HUES48 (cell line): ENCODE data around the gene C2orf92.
A peak's percentile ranks its signal among the peaks of the same experiment; 100 is the strongest.
"Not testable (repeated sequence)": the region's sequence is repeated elsewhere in the genome, so short reads cannot be mapped to it uniquely, and the experiment has no call there.

Experiments
- H3K27ac ChIP-seq: one replicate; pipeline ENCODE4 v1.7.0; 2013; ENCODE audit warnings: low read depth, low read length, inconsistent platforms
- H3K27me3 ChIP-seq: 2 replicates; pipeline ENCODE4 v1.6.1; 2013; ENCODE audit warnings: mild to moderate bottlenecking, low read length; ENCODE audit not compliant: control insufficient read depth, insufficient read depth
- H3K36me3 ChIP-seq: 2 replicates; pipeline ENCODE4 v1.6.1; 2013; ENCODE audit warnings: low read length; ENCODE audit not compliant: control insufficient read depth, insufficient read depth
- H3K4me1 ChIP-seq: 2 replicates; pipeline ENCODE4 v1.6.1; 2013; ENCODE audit warnings: mild to moderate bottlenecking, low read length; ENCODE audit not compliant: control insufficient read depth, insufficient read depth
- H3K4me3 ChIP-seq: 2 replicates; pipeline ENCODE4 v1.5.1; 2013; ENCODE audit warnings: mild to moderate bottlenecking, low read depth, low read length
- H3K9ac ChIP-seq: 2 replicates; pipeline ENCODE4 v1.6.1; 2013; ENCODE audit warnings: mild to moderate bottlenecking, low read depth, low read length, moderate library complexity
- H3K9me3 ChIP-seq: 2 replicates; pipeline ENCODE4 v1.6.1; 2013; ENCODE audit warnings: low read length; ENCODE audit not compliant: control insufficient read depth, insufficient read depth

The C2orf92 gene

DNA sequence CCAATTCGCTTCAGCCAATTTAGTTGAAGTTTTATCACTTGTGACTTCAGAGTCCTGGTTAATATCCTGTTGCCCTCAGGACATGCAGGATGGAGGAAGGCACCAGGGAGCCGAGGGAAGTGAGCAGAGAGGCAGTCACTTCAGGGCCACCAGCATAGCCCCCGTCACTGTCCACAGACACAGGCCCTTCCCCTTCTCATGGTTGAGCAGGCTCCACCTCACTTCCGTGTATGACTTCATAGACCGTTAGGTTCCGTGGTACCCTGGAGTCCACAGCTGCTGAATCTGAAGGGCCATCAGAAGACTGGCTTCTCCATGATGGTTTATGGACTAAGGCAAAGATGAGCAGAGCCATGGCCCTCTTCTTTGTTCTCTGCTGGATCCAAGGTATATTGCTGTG is at the start of gene C2orf92:
TSS of gene C2orf92 (plus strand) at position 266 of the 400 bp plus-strand sequence. CDS start at position 342, 76 bp downstream.
- H3K27ac ChIP-seq = no peak within 1 kb of the TSS
- H3K9me3 ChIP-seq = no peaks in the 10 kb centered on the region
- no peak within 1 kb of the TSS for H3K4me3 ChIP-seq
- H3K36me3 ChIP-seq = no peaks in the 10 kb centered on the region
- H3K9ac ChIP-seq = no peak within 1 kb of the TSS
- H3K4me1 ChIP-seq = 0 out of 2 replicates have a peak, but pooled peaks cover 6% of the 10 kb centered on the region
- H3K27me3 ChIP-seq = no peaks in the 10 kb centered on the region

DNA sequence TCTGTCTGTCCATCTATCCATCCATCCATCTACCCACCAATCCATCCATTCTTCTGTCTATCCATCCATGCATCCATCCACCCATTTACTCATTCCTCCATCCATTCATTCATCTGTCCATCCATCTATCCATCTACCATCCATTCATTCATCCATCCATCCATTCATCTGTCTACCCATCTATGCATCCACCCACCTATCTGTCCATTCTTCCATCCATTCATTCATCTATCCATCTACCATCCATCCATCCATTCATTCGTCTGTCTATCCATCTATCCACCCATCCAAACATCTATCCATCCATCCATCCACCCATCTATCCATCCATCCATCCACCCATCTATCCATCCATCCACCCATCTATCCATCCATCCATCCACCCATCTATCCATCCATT is 49.0 kb upstream of the C2orf92 start:
- not testable (repeated sequence) for H3K4me1 ChIP-seq, H3K9ac ChIP-seq, H3K9me3 ChIP-seq, H3K36me3 ChIP-seq, H3K4me3 ChIP-seq, H3K27ac ChIP-seq, H3K27me3 ChIP-seq

DNA sequence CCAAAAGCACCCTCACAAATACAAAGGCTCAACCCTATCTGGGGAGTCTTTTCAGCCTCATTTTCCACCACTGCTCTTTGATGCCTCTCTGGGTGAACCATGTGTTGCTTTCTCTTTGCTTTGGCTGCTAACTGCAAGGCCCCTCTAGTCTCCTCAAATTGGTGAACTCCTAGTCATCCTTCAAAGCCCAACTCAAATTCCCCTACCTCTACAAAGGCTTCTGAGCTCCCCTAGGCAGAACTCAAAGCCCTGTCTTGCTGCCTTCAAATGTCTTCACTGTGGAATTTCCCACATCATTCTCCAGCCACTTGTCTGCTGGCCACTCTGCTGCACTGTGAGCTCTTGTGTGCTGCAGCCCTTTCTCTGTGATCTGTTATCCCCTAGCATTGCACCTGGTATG is 46.5 kb upstream of the C2orf92 start:
- H3K27me3 ChIP-seq, H3K4me3 ChIP-seq, H3K9me3 ChIP-seq, H3K9ac ChIP-seq, H3K27ac ChIP-seq, H3K36me3 ChIP-seq, H3K4me1 ChIP-seq: not testable (repeated sequence)

DNA sequence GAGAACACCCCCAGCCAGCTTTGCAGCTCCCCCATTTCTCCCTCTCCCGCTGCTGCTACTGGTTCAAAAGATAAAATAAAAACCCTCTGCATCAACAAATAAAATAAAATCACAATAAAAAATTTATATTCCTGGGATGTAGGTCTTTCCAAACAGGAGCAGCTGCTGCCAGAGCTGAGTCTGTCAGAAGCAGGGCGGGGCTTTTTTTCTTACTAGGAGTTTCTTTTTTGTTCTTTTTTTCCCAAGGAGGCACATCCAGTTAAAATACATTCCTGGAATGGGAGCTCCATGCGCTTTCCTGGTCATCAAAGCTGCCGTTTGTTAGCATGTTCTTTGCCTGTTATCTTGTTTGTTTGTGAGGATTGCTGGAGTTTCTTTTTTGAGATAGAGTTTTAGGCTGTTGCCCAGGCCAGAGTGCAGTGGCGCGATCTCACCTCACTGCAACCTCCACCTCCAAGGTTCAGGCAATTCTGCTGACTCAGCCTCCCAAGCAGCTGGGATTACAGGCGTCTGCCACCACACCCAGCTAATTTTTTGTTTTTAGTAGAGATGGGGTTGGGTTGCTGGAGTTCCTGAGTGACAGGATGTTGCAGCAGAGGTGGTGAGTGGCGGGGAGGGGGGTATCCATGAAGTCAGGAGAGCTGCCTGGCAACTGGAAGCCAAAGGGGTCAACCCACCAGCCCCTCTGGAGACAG is 44.0 kb upstream of the C2orf92 start:
- not testable (repeated sequence) for H3K9ac ChIP-seq, H3K9me3 ChIP-seq, H3K4me3 ChIP-seq, H3K27me3 ChIP-seq, H3K36me3 ChIP-seq, H3K4me1 ChIP-seq, H3K27ac ChIP-seq

DNA sequence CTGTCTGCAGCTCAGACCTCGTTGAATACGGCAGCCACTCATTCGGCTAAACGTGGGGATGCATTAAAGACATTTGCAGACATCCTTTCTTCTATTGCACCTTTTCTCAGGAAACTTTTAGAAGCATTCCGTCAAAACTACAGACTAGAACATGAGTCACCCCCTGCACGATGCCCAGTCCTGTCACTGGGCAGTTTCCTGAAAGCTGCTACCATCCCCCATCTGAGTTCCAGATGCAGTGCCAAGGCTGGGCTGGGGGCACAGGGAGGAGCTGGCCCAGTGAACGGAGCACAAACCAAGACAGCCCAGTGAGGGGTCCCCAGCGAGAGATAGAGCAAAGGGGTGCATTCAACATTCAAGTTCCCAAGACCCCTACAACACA is 43.5 kb upstream of the C2orf92 start:
- not testable (repeated sequence) for H3K4me1 ChIP-seq, H3K9ac ChIP-seq, H3K9me3 ChIP-seq, H3K36me3 ChIP-seq, H3K27ac ChIP-seq, H3K4me3 ChIP-seq, H3K27me3 ChIP-seq

DNA sequence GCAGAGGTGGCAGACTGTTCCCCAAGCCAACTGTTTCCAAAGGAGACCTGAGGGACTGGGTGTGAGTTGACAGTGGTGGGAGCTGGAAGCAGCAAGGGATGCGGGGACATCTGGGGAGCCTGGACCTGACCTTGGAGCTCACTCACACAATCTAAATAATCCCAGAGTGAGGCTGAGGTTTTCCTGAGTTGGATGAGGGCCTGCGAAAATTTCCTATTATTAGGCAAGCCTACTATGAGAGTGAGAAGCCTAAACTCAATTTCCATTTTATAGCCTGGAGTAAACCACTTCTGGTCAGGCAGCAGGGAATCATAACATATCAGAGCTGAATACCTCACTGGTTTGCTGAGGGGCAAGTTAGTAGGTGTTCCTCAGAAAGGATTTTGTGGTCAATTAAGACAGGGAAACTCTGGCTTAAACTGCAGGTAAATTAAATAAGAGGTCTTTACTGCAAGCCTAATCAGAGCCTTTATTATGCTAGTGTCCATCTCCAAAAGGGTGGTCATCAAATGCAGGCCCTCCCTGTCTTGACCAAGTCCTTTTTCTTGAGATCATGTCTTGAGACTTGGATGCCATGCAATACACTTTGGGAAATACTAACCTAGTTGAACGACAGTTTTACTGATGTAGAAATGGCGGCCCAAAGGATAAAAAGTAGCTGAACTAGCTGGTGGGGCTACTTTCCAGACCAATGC is 25.3 kb upstream of the C2orf92 start:
- Histone ChIP-seq H3K9me3 (no peaks in the 10 kb centered on the region), H3K4me3 (no peak overlapping the region), H3K27ac (no peak overlapping the region), H3K36me3 (peaks cover 24% of the 10 kb centered on the region), H3K27me3 (no peaks in the 10 kb centered on the region), H3K9ac (no peak overlapping the region), H3K4me1 (peaks cover 5% of the 10 kb centered on the region; the same call in 1 of the 2 replicates)

DNA sequence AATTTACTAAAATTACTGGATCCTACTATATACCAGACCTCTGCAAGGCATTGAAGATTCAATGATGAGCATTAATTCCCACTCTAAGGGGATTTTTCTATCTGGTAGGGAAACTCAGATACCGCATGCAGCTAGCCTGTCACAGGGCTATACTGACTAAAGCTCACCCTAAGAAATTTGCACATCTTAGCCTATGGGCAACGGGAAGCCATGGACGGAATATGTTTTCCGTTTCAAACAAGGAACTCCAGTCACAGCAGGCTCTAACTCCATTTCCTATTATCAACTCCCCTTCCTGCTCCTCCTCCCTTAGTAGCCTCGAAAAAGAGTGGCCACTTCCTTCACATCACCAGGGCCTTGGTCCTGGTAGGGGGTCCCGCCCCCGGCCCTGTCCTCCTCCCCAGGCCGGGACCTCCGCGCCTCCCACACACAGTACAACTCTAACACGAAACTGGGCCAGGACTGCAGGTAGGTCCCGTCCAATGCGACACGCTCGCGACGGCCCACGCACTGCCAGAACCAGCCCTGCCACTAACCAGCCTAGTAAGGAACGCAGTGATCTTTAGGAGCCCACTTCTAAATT is 24.3 kb upstream of the C2orf92 start:
- no peaks in the 10 kb centered on the region for H3K9me3 ChIP-seq

DNA sequence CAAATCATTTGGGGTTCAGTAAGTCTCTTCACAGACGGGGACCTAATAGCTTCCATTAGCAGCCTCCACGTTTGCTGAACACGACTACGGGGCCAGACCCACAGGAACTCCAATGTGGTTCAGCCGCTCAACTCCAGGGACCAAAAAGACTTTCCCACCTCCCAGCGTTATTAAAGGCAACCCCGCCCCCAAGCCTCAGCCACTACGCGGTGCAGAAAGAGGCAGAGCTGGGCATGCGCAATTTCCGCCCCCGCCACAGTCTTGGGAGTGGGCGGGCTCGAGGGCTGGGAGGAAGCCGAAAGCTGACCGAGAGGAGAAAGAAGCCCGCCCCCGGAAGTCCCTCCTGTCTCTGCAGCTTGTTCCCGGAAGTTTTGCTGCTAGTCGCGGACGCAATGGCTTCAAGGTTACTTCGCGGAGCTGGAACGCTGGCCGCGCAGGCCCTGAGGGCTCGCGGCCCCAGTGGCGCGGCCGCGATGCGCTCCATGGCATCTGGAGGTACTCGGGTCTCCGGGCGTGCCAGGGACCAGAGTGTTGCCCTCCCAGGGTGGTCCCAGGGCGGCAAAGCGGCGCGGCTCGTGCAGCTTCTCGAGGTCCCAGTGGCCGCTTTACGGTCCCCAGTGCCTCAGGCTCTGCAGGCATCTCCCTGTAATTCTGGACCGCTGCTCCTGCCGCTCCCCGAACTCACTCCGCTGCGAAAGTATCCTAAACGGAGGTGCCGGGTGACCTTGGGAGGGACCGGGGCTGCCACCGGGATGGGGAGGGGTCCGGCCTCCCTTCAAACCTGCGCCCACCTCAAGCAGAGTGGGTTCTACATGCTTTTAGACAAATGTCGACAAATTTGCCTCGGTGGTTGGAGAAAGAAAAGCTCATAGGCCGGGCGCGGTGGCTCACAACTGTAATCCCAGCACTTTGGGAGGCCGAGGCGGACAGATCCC is 23.6 kb upstream of the C2orf92 start, which contains the start of gene COX5B:
TSS of gene COX5B (plus strand) at position 368 of the 935 bp plus-strand sequence. CDS start at position 393, 25 bp downstream.
- Histone ChIP-seq H3K4me3 (peak within 1 kb of the TSS; percentile 98), H3K9me3 (no peaks in the 10 kb centered on the region), H3K27ac (peak within 1 kb of the TSS; percentile 97), H3K9ac (peak within 1 kb of the TSS; percentile 82), H3K36me3 (peaks cover 25% of the 10 kb centered on the region), H3K27me3 (no peaks in the 10 kb centered on the region), H3K4me1 (peaks cover 5% of the 10 kb centered on the region; the same call in 1 of the 2 replicates)

More for the DNA sequence above, 24.3 kb upstream of the C2orf92 start:
- Histone ChIP-seq H3K27me3 (no peaks in the 10 kb centered on the region), H3K36me3 (peaks cover 25% of the 10 kb centered on the region), H3K4me1 (peaks cover 5% of the 10 kb centered on the region; the same call in 1 of the 2 replicates), H3K4me3 (peak overlapping the region; percentile 98), H3K27ac (peak overlapping the region; percentile 97), H3K9ac (peak overlapping the region; percentile 58; the same call in 1 of the 2 replicates)

DNA sequence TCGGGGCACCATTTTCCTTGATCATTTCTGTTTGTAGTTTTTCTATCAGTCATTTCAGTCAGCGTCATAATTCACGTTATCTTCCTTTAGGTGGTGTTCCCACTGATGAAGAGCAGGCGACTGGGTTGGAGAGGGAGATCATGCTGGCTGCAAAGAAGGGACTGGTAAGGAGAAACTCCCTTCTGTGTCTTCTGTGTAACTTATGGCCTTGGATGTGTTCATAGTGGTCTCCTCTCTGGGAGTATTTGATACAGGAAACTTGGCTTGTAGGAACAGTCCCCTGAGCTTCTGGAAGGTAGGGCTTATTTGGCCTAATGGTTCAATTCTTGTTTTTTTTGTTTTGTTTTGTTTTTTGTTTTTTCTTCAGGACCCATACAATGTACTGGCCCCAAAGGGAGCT is 22.5 kb upstream of the C2orf92 start:
- no peak overlapping the region for H3K27ac ChIP-seq
- no peaks in the 10 kb centered on the region for H3K9me3 ChIP-seq
- H3K4me3 ChIP-seq = peak overlapping the region; percentile 98
- H3K4me1 ChIP-seq = peaks cover 5% of the 10 kb centered on the region; the same call in 1 of the 2 replicates
- H3K27me3 ChIP-seq = no peaks in the 10 kb centered on the region
- H3K9ac ChIP-seq = no peak overlapping the region
- peaks cover 25% of the 10 kb centered on the region for H3K36me3 ChIP-seq

DNA sequence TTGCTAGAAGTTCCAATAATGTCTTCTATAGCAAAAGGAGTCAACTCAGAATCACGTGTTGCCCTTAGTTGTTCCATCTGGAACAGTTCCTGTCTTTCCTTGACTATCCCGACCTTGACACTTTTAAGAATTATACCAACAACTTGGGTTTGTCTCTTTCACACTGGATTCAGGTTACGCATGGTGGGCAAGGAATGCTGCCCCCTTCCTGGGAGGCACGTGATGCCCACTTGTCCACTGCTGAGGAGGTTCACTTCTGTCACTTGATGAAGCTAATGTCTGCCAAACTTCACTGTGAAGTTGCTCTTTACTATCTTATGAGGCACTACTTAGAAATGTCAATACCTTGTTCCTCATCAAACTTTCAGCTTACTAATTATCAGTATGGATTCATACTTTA is 18.4 kb upstream of the C2orf92 start:
- H3K4me1 ChIP-seq = no peaks in the 10 kb centered on the region
- no peak overlapping the region for H3K27ac ChIP-seq
- H3K9ac ChIP-seq = no peak overlapping the region
- no peaks in the 10 kb centered on the region for H3K27me3 ChIP-seq
- H3K36me3 ChIP-seq = peaks cover 32% of the 10 kb centered on the region
- H3K4me3 ChIP-seq = no peak overlapping the region
- no peaks in the 10 kb centered on the region for H3K9me3 ChIP-seq
